ENCODE data around the gene SRF.

GRCh38 chr6:43222418-43223059 is 51.5 kb downstream of the SRF start:
- no peak for TF ChIP-seq EZH2 (IDR thresholded peaks at IDR 0.05; ENCODE audit: low read length, unreplicated experiment)
- no peak for TF ChIP-seq CTCF (conservative IDR thresholded peaks at IDR 0.05; ENCODE audit: low read depth, low read length)
- no peak for TF ChIP-seq EZH2phosphoT487 (IDR thresholded peaks at IDR 0.05; ENCODE audit: borderline replicate concordance, low read length)

Data from PC-3 (cell line).